Measurements from ENCODE around the gene FYCO1. TPM values are rescaled to one million over a fixed set of nuclear protein-coding genes. Genes with fewer than 3 reads are reported as not detected.
A peak's percentile ranks its signal among the peaks of the same experiment; 100 is the strongest.

FYCO1 gene
- polyA plus RNA-seq, 3 donors = 0.59 to 5.0 (median 1.3) TPM

GRCh38 chr3:46010519-46011113 is 15.0 kb upstream of the FYCO1 start:
- no peak overlapping the region for H3K27ac ChIP-seq (ENCODE audit: low read depth in 1 of 2, low read length in 2 of 2)
- H3K27me3 ChIP-seq (ENCODE audit: control insufficient read depth in 2 of 2, insufficient read depth in 2 of 2, low read length in 2 of 2) = no peaks in the 10 kb centered on the region
- H3K9me3 ChIP-seq (replicated peaks in 1 of 2; ENCODE audit: control insufficient read depth in 1 of 2, insufficient read depth in 1 of 2, low read length in 2 of 2) = no peaks in the 10 kb centered on the region
- DNase-seq = no peak
- no CpG with 5 or more reads among the region's 2 CpGs for WGBS (ENCODE audit: insufficient coverage)
- H3K4me3 Mint-ChIP-seq = no peak overlapping the region
- no peak for TF ChIP-seq CTCF (IDR thresholded peaks at IDR 0.05)
- H3K9me3 Mint-ChIP-seq = peaks cover 0 to 8% (median 6%) of the 10 kb centered on the region in 7 donors
- H3K4me3 ChIP-seq (replicated peaks in 1 of 3; ENCODE audit: low read depth in 2 of 3, low read length in 3 of 3) = no peak overlapping the region
- peak overlapping the region in 1 of 7 donors; percentile 77 for H3K27ac Mint-ChIP-seq
- no peaks in the 10 kb centered on the region for H3K36me3 Mint-ChIP-seq
- peaks cover 0 to 3% (median 1%) of the 10 kb centered on the region in 3 donors for H3K27me3 Mint-ChIP-seq (ENCODE audit: low read depth in 3 of 3)
- H3K9ac ChIP-seq (ENCODE audit: insufficient read depth, low read length, poor library complexity, severe bottlenecking) = no peak overlapping the region
- no peaks in the 10 kb centered on the region for H3K36me3 ChIP-seq (replicated peaks in 1 of 2; ENCODE audit: control insufficient read depth in 1 of 2, insufficient read depth in 2 of 2, low read length in 2 of 2)
- H3K79me2 ChIP-seq (ENCODE audit: insufficient read depth, low read length) = no peaks in the 10 kb centered on the region
- H3K4me1 ChIP-seq (ENCODE audit: control insufficient read depth in 1 of 2, insufficient read depth in 2 of 2, low read length in 2 of 2) = peaks cover 7 to 19% of the 10 kb centered on the region in 2 donors
- no peak overlapping the region for H3K4me2 ChIP-seq (replicated peaks; ENCODE audit: extremely low read depth, low read length, poor library complexity, severe bottlenecking)
- no peak overlapping the region for H2AFZ ChIP-seq (ENCODE audit: insufficient read depth, low read depth, low read length, poor library complexity, severe bottlenecking)
- intact Hi-C loops (cut with micrococcal nuclease) = loop anchor here in 1 of 2 donors (10.0 kb wide), 1 partner anchor 54 kb away; no protein-coding TSS in a partner anchor
- H3K4me1 Mint-ChIP-seq = peaks cover 29% of the 10 kb centered on the region
- H4K20me1 ChIP-seq (ENCODE audit: insufficient read depth, low read length) = no peaks in the 10 kb centered on the region

GRCh38 chr3:46008058-46008457 is 12.4 kb upstream of the FYCO1 start:
- no peaks in the 10 kb centered on the region for H3K36me3 ChIP-seq (replicated peaks in 1 of 2; ENCODE audit: control insufficient read depth in 1 of 2, insufficient read depth in 2 of 2, low read length in 2 of 2)
- no peak overlapping the region for H3K4me3 ChIP-seq (replicated peaks in 1 of 3; ENCODE audit: low read depth in 2 of 3, low read length in 3 of 3)
- Mint-ChIP-seq H3K4me1 (peaks cover 15% of the 10 kb centered on the region), H3K4me3 (no peak overlapping the region), H3K27me3 (ENCODE audit: low read depth in 3 of 3) (peaks cover 0 to 3% (median 1%) of the 10 kb centered on the region in 3 donors), H3K27ac (no peak overlapping the region), H3K9me3 (peaks cover 0 to 3% (median 0%) of the 10 kb centered on the region in 7 donors), H3K36me3 (no peaks in the 10 kb centered on the region)
- no peaks in the 10 kb centered on the region for H4K20me1 ChIP-seq (ENCODE audit: insufficient read depth, low read length)
- no peaks in the 10 kb centered on the region for H3K79me2 ChIP-seq (ENCODE audit: insufficient read depth, low read length)
- intact Hi-C loops (cut with micrococcal nuclease) = no loop called here
- no peaks in the 10 kb centered on the region for H3K27me3 ChIP-seq (ENCODE audit: control insufficient read depth in 2 of 2, insufficient read depth in 2 of 2, low read length in 2 of 2)
- H2AFZ ChIP-seq (ENCODE audit: insufficient read depth, low read depth, low read length, poor library complexity, severe bottlenecking) = no peak overlapping the region
- WGBS (ENCODE audit: insufficient coverage) = 93% methylated on average over 6 of the region's 6 CpGs
- DNase-seq = no peak
- no peak overlapping the region for H3K4me2 ChIP-seq (replicated peaks; ENCODE audit: extremely low read depth, low read length, poor library complexity, severe bottlenecking)
- no peak overlapping the region for H3K27ac ChIP-seq (ENCODE audit: low read depth in 1 of 2, low read length in 2 of 2)
- no peak for TF ChIP-seq CTCF (IDR thresholded peaks at IDR 0.05)
- no peaks in the 10 kb centered on the region for H3K9me3 ChIP-seq (replicated peaks in 1 of 2; ENCODE audit: control insufficient read depth in 1 of 2, insufficient read depth in 1 of 2, low read length in 2 of 2)
- no peak overlapping the region for H3K9ac ChIP-seq (ENCODE audit: insufficient read depth, low read length, poor library complexity, severe bottlenecking)
- H3K4me1 ChIP-seq (ENCODE audit: control insufficient read depth in 1 of 2, insufficient read depth in 2 of 2, low read length in 2 of 2) = peaks cover 0 to 11% of the 10 kb centered on the region in 2 donors
